HG02938 (cell line): ENCODE data around the gene GRSF1.
"Not testable (repeated sequence)": the region's sequence is repeated elsewhere in the genome, so short reads cannot be mapped to it uniquely, and the experiment has no call there.

Source experiments
- ATAC-seq: cut with Tn5 transposase; IDR thresholded peaks from one replicate; pipeline ENCODE4 v1.9.1; 2021; ENCODE audit warnings: mild to moderate bottlenecking, moderate library complexity; ENCODE audit not compliant: unreplicated experiment

GRSF1 gene, protein sequence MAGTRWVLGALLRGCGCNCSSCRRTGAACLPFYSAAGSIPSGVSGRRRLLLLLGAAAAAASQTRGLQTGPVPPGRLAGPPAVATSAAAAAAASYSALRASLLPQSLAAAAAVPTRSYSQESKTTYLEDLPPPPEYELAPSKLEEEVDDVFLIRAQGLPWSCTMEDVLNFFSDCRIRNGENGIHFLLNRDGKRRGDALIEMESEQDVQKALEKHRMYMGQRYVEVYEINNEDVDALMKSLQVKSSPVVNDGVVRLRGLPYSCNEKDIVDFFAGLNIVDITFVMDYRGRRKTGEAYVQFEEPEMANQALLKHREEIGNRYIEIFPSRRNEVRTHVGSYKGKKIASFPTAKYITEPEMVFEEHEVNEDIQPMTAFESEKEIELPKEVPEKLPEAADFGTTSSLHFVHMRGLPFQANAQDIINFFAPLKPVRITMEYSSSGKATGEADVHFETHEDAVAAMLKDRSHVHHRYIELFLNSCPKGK

DNA sequence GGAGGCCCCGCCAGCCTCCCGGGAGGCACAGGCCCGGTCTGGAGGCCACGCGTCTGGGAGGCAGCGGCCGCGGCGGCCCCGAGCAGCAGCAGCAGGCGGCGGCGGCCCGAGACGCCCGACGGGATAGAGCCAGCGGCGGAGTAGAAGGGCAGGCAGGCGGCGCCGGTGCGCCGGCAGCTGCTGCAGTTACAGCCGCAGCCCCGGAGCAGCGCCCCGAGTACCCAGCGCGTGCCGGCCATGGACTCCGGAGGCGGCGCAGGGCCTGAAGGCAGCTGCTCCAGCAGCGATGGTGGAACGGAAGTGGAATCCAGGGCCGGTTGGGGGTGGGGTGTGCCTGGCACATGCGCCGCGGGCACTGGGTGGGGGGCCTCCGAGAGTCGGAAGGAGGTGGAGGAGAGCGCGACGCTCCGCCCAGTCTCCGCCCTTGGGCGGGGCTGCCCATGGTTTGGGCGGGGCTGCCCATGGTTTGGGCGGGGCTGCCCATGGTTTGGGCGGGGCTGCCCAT, at the start of gene GRSF1:
Gene GRSF1, minus strand, starts transcription at position 302 of the 505 bp plus-strand sequence. Its CDS starts 63 bp downstream, at position 239.
- ATAC-seq: peak; percentile 49

DNA sequence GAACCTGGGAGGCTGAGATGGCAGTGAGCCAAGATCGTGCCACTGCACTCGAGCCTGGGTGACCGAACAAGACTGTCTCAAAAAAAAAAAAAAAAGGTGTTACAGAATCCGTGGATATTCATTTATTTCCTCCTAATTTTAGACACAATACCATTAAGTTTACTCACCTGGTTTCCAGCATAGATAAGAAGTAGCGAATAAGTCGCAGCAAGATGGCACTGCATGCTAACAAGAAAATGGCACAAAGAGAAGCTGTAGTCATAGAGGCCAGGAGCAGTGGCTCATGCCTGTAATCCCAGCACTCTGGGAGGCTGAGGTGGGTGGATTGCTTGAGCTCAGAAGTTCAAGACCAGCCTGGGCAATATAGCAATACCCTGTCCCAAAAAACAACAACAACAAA, 45.5 kb upstream of the GRSF1 start:
- no peak for ATAC-seq

DNA sequence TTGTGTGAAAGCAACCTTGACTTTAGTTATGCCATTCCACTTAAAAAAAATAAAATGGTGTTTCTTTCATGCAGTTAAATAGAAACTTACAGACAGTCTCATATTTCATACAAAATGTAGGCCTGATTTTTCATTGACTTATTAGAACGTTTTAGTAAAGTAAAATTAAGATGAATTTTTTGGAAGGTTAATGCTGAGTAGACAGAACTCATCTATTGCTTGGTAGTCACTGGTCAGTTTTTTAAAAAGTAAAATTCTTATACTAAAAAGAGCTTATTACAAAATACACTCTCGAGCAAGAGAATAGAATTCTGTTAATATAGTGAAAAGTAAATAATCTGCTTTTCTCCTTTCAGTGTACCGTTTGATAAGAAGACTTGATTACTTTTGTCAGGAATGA, 41.0 kb upstream of the GRSF1 start:
- ATAC-seq: no peak

DNA sequence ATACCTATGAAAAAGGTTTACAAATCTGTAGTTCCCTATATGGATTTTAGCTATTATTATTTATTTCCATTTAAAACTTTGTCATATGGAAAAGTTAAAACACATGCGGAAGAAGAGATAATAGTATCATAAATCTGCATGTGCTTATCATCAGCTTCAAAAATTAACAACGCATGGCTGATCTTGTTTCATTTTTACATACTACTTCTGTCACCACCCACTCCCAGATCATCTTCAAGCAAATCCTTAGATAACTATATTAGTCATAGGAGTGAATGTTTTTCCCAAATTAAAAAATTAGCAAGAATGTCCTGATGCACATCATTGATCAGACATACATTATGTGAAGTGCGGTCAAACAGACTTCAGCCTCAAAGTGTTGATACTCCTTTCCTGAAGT, 37.9 kb upstream of the GRSF1 start:
- no peak for ATAC-seq

DNA sequence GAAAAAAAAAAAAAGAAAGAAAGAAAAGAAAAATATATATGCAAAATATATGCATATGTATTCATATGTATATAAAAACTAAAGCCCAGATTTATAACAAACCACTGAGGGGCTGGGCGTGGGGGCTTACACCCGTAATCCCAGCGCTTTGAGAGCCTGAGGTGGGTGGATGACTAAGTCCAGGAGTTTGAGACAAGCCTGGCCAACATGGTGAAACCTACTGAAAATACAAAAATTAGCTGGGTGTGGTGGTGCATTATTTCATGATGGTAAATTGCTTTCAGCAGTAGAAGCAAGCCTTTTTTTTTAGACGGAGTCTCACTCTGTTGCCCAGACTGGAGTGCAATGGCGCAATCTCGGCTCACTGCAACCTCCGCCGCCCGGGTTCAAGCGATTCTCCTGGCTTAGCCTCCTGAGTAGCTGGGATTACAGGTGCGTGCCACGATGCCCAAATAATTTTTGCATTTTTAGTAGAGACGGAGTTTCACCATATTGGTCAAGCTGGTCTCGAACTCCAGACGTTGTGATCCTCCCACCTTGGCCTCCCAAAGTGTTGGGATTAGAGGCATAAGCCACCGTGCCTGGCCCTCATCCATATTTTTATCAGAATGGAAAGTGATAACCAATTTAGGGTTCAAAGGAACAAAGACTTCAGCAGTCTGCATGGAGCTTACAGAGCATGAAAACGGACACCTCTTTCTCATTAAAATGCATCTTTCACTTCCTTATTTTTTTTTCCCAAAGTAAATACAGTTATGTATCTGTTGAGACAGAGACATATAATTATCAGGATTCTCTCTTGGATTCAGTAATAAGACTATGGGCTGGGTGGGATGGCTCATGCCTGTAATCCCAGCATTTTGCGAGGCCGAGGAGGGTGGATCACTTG, 34.8 kb upstream of the GRSF1 start:
- ATAC-seq: peak; percentile 79

DNA sequence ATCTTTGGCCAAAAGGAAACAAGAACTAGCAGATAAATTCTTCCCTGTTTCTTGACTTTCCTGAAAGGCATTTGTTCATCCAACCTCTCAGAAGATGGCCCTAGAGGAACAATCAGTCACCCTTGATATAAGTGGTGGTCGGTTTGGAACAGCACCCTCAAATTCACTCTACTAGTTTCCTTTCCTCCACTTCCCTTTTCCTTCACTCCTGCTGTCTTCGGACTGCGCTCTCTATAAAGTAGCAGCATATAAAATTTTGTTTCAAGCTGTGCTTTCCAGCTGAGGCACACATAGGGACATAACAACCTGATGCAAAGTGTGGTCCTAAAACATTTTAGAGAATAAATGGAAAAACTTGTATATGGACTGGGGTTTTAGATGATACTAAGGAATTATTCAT, 33.5 kb upstream of the GRSF1 start:
- no peak for ATAC-seq

DNA sequence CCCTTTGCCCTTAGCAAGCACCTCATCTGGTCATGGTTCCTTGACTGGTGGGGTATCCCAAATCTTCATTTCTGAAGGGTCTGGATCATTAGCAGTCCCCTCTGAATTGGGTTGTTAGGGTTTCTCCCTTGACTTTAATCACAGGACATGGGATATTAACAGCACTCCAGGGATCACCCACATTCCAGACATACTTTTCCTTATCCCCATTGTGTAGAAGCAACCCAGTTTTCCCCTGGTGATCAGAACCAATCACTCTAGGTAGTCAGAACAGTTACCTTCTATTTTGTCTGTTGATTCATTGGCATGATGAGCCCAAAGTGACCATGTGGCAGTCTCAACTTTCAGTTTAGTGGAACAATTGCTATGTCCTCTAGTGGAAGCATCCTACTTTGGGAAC, 29.1 kb upstream of the GRSF1 start:
- no peak for ATAC-seq

DNA sequence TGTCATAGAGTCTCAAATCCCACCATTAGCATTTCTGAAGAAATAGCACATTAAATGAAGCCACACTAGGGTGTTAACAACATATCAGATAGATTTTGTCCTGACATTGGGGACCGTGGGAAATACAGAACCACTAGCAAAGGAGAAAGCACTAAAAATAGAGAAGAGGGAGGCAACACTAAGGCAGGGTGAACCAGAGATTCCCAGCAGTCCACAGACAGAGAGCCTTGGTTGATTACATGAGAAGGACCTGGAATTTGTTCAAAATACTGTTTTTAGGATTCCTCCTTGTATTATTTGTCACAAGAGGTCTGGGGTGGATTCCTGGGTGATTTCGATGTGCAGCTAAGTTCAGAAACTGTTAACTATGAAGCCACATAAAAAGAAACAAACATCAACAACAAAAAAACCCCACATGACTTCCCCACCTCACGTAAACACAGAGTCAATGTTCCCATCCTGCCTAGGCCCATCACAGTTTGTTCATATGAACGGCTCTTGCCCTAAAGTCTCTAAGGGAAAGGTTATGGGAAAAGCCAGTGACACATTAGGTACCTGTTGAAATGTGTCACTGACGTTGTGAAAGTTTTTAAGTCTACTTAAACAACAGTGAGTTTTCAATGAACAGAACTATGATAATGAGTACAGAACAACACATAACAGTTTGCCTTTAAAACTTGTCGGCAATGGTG, 23.6 kb upstream of the GRSF1 start:
- ATAC-seq: no peak

DNA sequence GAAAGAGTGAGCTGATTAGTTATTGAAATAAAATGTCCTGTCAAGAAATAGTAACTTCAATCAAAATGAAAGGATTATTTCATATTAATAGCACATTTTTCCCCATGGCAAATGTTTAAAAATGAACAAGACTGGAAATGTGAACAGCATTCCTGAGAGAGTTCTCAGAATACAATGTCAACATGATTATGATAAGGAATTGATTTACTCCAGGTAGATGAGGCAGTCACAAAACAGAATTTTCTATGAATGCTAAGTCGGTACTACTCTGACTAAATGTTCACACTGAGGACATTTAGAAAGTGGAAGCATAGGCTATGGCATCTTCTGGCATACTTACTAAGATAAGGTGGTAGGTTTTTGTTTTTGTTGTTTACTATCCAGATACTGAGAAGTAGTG, 19.4 kb upstream of the GRSF1 start:
- ATAC-seq: no peak

DNA sequence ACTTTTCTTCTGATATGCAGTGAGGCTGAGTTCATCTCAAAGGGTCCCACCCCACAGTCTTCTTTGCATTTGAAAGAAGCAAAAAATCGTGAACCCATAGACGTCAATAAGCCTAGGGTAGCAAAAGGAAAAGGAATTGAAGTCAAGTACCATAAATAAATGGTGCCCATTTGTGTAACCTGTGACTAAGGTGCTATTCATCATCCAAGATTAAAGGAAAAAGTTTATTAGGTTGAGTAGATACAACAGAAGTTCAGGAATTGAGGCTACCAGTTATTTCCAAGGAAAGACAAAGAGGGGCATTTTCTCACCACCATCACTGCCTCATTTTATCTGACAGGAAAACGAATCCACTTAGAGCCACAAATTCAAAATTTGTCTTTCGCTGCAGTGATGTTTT, 18.8 kb upstream of the GRSF1 start:
- no peak for ATAC-seq

DNA sequence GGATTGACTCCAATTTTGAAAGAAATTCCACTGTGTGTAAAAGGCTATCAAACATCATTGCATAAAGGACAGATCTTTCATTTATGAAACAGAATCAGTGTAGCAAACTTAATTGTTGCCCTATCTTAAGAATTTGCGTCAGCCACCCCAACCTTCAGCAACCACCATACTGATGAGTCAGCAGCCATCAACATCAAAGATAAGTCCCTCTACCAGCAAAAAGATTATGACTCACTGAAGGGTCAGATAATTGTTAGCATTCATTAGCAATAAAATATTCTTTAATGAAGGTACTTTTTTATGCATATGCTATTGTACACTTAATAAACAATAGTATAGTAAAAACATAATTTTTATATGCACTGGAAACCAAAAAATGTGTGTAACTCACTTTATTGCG, 15.8 kb upstream of the GRSF1 start:
- ATAC-seq: no peak

DNA sequence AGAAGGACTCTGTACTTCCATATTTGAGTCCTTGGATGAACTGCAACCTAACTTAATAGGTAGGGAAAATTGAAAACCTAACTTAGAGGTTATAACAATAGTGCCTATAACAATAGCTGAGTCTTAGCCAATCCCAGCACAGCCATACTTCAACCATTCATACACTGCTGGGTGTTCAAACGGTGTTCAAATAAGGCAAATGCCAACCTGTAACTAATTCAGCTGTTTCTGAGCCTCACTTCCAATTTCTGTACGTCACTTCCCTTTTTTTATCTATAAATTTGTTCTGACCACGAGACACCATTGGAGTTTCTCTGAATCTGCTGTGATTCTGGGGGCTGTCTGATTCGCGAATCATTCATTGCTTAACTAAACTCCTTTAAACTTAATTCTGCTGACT, 9.6 kb upstream of the GRSF1 start:
- ATAC-seq: no peak

DNA sequence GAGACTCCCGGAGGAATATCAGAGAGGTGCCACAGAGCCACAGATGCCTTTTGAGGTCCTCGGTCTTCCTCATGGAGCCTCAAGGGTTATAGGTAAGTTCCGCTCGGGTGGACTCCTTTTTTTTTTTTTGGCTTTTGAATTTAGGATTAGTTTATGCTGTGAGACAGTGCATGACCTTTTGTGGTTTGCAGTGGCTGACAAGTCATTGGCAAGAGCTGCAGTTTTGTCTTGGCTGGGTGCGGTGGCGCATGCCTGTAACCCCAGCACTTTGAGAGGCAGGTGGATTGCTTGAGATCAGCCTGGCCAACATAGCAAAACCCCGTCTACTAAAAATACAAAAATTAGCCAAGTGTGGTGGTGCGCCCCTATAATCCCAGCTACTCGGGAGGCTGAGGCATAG, 4.5 kb upstream of the GRSF1 start:
- ATAC-seq: no peak

DNA sequence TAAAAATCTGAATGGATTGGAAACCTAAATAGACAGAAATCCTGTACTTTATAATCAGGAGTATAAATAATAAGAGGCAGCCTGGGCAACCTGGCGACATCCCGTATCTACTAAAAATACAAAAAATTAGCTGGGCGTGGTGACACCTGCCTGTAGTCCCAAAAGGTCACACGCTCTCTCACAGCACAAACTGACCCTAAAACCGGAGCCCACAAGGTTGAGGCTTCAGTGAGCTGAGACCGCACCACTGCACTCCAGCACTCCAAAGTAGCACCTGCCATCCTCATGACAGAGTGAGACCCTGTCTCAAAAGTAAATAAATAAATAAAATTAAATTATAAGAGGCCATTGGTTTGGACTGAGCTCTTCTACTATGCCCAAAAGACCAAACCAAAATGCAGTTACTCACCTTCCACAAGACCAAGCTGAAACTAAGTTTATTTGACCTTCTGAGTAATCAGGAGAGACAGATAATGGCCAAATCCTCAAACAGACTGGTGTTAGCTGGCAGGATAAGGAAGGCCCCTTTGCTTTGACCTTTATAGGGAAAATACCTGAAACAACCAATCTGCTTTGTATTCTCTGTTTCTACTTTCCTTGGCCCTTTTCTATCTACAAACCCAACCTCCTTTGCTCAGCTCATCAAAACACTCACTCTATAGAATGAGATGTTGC, 3.2 kb upstream of the GRSF1 start:
- ATAC-seq: no peak

DNA sequence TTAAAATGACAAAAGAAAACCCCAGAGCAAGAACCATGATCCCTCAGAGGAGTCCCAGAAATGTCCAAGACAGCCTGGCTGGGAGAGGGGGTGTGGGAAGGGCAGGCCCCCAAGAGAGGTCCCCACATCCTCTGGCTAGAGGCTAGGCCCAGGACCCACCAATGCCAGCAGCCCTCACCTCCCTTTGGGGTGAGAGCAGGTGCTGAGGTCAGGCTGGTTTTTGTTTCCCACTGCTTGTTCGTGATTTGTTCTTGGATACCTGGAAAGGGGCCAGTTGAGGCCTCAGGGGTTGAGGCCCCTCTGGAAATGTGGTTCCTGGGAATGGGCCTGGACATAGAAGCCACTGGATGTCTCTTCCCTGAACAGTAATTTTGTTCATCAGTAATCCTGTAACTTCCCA, 2.3 kb upstream of the GRSF1 start:
- no peak for ATAC-seq

DNA sequence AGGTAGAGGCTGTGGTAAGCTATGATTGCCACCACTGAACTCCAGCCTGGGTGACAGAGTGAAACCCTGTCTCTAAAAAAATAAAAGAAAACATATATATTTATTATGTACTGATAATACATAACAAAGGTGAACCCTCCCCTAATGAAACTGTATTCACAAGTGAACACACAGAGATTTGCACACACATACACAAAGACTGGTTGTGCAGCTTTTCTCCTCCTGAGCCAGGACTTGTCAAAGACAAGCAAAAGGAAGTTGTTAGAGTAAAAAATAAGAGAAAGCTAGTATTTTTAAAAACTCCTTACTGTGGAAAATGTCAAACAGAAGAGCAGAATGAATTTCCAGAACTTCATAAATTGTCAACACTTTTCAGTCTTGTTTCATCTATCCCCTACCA, 1.5 kb upstream of the GRSF1 start:
- ATAC-seq: no peak

DNA sequence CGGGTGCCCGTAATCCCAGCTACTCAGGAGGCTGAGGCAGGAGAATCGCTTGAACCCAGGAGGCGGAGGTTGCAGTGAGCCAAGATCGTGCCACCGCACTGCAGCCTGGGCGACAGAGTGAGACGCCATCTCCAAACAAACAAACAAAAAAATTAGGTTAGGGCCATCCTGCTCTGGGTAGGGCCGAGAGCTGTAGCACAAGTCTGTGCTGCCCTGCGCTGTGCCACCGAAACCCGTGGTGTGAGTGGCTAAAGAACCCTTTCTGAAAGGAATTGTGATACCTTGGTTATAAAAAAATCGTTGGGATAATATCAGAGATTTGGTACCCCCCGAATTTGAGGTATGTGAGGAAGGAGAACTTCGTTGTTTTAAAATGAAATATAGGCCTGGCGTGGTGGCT, 941 bp upstream of the GRSF1 start:
- not testable (repeated sequence) for ATAC-seq

DNA sequence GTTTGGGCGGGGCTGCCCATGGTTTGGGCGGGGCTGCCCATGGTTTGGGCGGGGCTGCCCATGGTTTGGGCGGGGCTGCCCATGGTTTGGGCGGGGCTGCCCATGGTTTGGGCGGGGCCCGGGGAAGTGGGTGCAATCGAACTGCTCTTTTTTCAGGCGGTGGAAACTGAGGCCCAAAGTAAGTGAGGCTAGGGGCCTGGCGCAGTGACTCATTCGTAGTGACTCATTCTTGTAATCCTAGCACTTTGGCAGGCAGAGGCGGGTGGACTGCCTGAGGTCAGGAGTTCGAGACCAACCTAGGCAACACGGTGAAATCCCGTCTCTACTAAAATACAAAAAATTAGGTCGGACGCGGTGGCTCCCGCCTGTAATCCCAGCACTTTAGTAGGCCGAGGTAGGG, 447 bp upstream of the GRSF1 start:
- ATAC-seq: not testable (repeated sequence)

DNA sequence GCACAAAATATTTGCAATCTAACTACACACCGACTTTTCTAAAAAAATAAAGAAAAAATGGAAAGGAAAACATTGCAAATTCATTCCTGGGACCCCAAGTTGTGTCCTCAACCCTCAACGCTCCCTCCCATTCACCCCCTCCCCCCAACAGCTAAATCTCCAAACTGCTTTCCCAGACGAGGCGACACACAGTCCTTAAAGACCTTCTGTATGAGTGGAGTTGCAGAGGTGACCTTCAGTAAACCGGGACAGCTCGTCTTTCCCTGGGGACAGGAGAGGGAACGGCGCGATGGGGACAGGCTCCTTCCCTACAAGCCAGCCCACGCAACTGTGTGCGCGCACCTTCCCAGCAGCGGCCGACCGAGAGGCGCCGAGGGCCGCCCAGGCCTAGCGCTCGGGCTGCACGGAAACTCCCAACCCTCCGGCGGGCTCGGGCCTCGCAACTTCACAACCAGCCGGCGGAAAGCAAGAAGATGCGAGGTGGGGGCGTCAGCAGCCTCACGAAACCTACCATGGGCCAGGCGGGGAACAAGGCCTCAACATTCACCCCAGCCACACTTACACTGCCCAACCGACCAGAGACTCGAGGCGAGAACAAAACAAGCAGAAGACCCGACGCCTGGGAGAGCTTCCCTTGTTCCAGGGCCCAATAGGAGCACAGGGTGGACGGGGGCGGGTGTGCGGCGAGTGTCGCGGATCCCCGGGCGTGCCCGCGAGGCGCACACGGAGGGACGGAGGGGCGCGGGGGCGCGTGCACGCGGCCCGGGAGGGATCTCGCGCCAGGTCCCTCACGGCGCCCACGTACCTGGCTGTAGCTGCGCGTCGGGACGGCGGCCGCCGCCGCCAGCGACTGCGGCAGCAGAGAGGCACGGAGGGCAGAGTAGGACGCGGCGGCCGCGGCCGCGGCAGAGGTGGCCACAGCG, 763 bp downstream of the GRSF1 start:
- peak; percentile 54 for ATAC-seq

DNA sequence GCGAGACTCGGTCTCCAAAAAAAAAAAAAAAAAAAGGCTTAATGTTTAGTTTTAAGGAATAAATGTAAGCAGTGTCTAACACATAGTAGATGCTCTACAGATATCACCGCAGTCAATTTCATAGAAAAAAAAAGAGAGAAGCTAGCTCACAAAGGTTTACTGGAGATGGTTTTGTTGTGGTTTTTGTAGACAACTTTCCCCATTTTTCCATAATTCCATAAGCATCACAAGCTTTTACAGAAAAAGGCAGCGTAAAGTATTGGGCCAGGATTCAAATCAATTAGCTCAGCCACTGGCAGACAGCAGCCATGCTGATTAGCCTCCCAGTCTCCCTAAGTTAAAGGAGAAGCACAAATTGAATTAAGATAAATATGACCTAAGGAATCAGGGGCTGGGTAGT, 1.5 kb downstream of the GRSF1 start:
- no peak for ATAC-seq
